HG03442 (cell line): Measurements from ENCODE around the gene KCNF1.
A peak's percentile ranks its signal among the peaks of the same experiment; 100 is the strongest.

ENCODE experiments used
- ATAC-seq: cut with Tn5 transposase; IDR thresholded peaks from one replicate; pipeline ENCODE4 v1.9.1; 2021; ENCODE audit warnings: mild to moderate bottlenecking, moderate library complexity; ENCODE audit not compliant: unreplicated experiment

KCNF1 gene, protein sequence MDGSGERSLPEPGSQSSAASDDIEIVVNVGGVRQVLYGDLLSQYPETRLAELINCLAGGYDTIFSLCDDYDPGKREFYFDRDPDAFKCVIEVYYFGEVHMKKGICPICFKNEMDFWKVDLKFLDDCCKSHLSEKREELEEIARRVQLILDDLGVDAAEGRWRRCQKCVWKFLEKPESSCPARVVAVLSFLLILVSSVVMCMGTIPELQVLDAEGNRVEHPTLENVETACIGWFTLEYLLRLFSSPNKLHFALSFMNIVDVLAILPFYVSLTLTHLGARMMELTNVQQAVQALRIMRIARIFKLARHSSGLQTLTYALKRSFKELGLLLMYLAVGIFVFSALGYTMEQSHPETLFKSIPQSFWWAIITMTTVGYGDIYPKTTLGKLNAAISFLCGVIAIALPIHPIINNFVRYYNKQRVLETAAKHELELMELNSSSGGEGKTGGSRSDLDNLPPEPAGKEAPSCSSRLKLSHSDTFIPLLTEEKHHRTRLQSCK

GRCh38 chr2:10911291-10912075 lies at the start of gene KCNF1:
Gene KCNF1, plus strand, starts transcription at chr2:10911934. Its CDS starts 493 bp downstream, at chr2:10912427.
- no peak for ATAC-seq

DNA sequence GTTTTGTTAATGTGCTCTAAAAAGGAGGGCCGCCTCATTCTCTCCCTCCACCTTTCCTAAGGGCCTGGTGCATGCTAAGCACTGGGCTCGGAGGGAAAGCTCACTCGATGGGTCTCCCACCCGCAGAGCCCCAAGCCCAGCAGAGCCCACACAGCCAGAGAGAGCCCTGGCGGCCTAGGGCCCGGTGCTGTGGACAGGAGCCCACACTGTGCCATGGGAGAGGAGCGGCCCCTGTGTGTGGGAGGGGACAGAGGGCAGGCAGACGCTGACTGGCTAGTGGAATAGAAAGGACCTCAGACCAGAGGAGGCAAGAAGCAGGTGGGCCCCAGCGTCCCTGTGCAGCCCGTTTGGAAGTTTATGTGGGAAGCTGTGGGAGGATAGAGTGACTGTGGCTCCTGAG lies 49.4 kb upstream of the KCNF1 start:
- ATAC-seq = no peak

DNA sequence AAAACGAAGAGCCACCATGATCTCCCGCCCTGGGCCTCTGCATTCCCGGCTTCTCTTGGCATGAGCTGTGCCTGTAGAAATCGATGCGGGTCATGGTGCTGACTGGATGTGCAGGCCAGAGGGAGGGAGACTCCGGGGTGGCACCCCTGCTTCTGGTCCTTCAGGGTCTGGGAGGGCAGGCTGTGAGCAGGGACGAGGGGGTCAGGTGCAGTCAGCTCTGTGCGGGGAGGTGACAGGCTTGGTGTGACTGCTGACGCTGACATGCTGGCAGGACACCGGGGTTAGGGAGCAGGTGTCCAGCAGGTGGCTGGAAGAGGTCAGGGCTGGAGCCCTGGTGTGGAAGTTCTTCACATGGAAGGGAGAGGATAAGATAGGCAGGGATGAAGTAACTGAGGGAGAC lies 48.7 kb upstream of the KCNF1 start:
- no peak for ATAC-seq

DNA sequence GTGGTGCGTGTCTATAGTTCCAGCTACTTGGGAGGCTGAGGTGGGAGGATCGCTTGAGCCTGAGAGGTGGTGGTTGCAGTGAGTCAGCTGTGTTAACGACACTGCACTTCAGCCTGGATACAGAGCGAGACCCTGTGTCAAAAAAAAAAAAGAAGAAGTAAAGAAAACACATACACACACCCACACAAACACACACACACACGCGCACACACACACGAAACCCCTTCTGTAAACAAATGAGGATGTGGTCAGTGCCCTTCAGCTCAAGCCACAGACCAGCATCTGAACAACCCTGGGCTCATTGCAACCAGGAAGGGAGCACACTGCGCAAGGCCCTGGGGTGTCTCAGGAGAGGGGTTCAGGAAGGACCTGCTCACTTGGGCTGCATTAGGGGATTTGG lies 47.9 kb upstream of the KCNF1 start:
- ATAC-seq = peak; percentile 71

DNA sequence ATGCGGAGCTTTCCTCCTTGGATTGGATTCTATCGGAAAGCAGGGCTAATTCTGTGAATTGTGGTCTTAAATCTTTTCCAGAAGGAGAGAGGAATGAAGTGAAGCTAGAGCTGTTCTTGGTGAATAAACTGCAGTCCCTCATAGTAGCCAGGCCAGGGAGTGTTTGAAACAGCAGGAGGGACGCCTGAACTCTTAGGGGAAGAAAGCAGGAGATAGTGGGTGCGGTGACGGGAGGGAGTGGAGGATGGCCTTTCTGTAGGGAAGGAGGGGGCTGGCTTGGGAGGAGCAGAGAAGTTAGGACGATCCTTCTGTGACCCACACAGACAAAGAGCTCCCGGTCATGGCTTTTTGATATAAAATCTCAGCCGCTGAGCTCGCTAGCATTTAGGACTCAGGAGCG lies 47.5 kb upstream of the KCNF1 start:
- ATAC-seq = no peak

DNA sequence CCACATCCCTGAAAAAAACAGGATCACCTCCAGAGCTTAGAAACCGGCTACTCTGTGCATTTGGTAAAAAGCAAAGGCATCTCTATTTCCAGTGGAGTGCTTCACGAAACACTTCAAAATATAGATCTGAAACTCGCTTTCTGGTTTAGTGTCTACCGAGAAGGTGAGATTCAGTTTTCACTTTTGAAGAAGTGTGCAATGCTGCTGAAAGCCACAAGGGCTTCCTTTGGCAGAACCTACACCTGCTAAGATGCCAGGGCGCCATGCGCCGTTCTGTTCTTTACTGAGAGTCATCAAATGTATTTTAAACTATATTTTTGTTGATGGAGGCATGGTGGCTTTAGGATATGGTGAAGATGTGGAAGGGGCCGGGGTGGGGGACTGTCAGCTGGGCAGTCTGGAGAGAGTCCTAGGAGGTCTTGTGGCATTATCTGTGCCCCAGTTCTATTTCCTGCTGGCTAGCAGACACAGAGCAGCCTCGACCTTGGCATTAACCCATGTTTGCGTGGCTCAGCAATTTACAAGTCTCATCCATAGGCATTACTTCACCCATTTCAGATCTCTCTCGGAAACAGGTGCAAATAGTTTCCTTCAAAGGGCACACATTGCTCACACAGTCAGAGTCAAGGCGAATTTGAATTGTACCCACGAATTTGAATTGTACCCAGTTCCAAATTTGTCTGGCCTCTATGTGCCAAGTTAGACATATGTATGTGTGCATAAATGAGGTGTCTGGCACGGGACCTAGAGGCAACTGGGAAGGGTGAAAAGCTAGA lies 46.7 kb upstream of the KCNF1 start:
- ATAC-seq = peak; percentile 90

GRCh38 chr2:10865841-10866240 lies 45.9 kb upstream of the KCNF1 start:
- no peak for ATAC-seq

DNA sequence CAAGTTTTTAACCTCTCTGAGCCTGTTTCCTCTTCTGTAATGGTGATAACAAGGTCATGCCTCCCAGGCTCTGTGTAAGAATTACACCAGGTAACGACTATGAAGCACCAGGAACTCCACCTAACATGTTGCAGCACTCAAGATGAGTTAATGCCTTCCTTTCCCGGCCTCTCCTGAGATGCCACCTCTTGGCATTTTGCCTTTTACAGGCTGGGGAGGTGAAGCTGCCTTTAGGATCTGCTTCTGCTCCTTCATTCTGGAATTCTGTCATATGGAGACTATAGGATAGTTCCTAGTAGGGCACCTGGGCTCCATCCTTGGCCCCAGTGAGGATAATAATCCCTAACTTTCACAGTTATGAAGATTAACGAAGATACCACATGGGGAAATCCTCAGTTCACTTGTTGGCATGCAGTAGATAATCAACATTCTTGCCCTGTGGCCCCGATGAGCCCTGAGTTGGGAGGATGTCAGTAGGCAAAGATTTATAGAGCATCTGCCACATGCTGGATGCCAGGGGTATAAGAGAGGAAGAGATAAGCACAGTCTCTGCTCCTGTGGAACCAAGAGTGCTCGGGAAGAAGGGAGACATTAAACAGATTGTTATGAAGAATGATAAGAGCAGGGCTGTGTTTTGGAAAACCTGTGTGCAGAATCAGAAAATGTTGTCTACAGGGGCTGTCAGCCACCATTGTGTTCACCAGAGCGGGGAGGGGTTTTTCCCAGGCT lies 43.9 kb upstream of the KCNF1 start:
- no peak for ATAC-seq

GRCh38 chr2:10868465-10869314 lies 43.0 kb upstream of the KCNF1 start:
- no peak for ATAC-seq

DNA sequence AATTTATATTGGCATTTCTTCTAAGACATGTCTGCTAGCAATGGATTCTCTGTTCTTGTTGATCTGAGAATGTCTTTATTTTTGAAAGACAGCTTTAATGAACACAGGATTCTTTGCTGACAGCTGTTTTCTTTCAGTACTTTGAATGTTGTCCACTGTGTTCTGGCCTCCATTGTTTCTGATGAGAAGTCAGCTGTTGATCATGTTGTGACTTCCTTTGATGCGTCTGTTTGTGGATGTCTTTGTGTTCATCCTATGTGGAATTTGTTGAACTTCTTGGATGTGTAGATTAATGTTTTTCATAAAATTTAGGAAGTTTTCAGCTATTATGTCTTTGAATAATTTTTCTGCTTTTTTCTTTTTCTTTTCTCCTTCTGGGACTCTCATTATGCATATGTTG lies 39.8 kb upstream of the KCNF1 start:
- no peak for ATAC-seq

GRCh38 chr2:10873171-10873570 lies 38.6 kb upstream of the KCNF1 start:
- no peak for ATAC-seq

GRCh38 chr2:10873790-10874437 lies 37.8 kb upstream of the KCNF1 start:
- ATAC-seq = peak; percentile 39

- ATAC-seq = no peak
These were observed 36.6 kb upstream of the KCNF1 start for GRCh38 chr2:10875126-10875525.

DNA sequence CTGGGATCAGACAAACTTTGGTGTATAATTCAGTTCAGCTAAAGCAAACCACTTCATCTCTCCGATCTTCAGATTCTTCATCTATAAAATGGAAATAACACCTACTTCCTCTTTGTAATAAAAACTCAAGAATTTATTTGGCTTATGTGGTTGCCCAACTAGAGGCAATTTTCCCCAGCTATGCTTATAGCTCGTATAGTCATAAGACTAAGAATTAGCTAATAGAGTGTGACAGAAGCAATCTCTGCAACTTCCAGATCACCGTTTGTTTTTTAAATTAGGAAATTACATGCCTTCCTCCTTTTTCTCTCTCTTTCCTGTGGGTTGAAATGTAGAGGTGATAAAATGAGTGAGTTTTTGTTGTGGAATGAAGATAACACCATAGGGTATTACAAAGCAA lies 35.3 kb upstream of the KCNF1 start:
- no peak for ATAC-seq

- no peak for ATAC-seq
These were observed 34.8 kb upstream of the KCNF1 start for GRCh38 chr2:10876963-10877362.

GRCh38 chr2:10877651-10878111 lies 34.1 kb upstream of the KCNF1 start:
- ATAC-seq = no peak

DNA sequence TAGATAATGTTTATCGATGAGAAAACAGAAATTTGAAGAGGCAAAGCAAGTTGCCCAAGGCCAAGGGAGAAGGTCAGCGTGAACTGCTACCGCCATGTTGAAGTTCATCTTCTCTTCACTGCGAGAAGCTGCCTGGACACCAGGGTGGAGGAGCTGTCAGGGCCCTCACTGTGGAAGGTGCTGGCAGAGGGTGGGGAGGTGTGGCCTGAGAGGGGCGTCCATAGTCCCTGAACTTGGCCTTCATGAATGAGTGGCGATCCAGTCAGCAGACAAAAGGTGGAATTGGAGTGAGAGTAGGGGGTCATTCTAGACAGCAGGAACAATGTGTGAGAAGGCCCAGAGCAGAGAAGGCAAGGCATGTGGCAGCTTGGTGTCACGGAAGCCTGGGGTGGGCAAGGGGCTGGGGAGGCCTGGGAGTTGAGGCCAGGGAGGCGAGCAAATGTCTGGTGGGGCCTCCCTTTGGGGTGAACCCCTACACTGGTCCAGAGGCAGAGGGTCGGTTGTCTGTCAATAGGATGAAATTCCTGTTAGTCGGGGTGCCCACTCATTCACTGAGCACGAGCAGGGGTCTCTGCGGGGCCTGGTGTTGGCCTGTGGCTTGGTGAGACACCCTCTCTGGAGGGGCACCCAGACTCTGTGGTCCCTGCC lies 33.3 kb upstream of the KCNF1 start:
- no peak for ATAC-seq

GRCh38 chr2:10879159-10879558 lies 32.6 kb upstream of the KCNF1 start:
- ATAC-seq = no peak
